Measurements from ENCODE around the gene HOXA9. TPM values are rescaled to one million over a fixed set of nuclear protein-coding genes. Genes with fewer than 3 reads are reported as not detected.

HOXA9 gene
- polyA plus RNA-seq, 3 donors = 0.55 to 1.9 (median 1.2) TPM

GRCh38 chr7:27213433-27214238 lies 48.3 kb upstream of the HOXA9 start:
- Histone ChIP-seq H4K20me1 (ENCODE audit: insufficient read depth, low read length) (no peaks in the 10 kb centered on the region), H3K27me3 (ENCODE audit: control insufficient read depth in 2 of 2, insufficient read depth in 2 of 2, low read length in 2 of 2) (peaks cover 92 to 98% of the 10 kb centered on the region in 2 donors), H3K4me2 (replicated peaks; ENCODE audit: extremely low read depth, low read length, poor library complexity, severe bottlenecking) (no peak overlapping the region), H3K79me2 (ENCODE audit: insufficient read depth, low read length) (no peaks in the 10 kb centered on the region), H3K9ac (ENCODE audit: insufficient read depth, low read length, poor library complexity, severe bottlenecking) (no peak overlapping the region), H3K27ac (ENCODE audit: low read depth in 1 of 2, low read length in 2 of 2) (no peak overlapping the region), H3K4me3 (replicated peaks in 1 of 3; ENCODE audit: low read depth in 2 of 3, low read length in 3 of 3) (no peak overlapping the region), H3K36me3 (replicated peaks in 1 of 2; ENCODE audit: control insufficient read depth in 1 of 2, insufficient read depth in 2 of 2, low read length in 2 of 2) (no peaks in the 10 kb centered on the region), H3K9me3 (replicated peaks in 1 of 2; ENCODE audit: control insufficient read depth in 1 of 2, insufficient read depth in 1 of 2, low read length in 2 of 2) (peaks cover 4 to 6% of the 10 kb centered on the region in 2 donors), H3K4me1 (ENCODE audit: control insufficient read depth in 1 of 2, insufficient read depth in 2 of 2, low read length in 2 of 2) (peaks cover 6 to 11% of the 10 kb centered on the region in 2 donors), H2AFZ (ENCODE audit: insufficient read depth, low read depth, low read length, poor library complexity, severe bottlenecking) (no peak overlapping the region)
- WGBS (ENCODE audit: insufficient coverage) = 36% methylated on average over 48 of the region's 50 CpGs
- H3K36me3 Mint-ChIP-seq = peaks cover 3 to 4% of the 10 kb centered on the region in 2 donors
- H3K27me3 Mint-ChIP-seq (ENCODE audit: low read depth in 3 of 3) = peaks cover 94 to 98% (median 96%) of the 10 kb centered on the region in 3 donors
- intact Hi-C loops (cut with micrococcal nuclease) = loop anchor here in 1 of 2 donors (10.0 kb wide), 1 partner anchor 711 kb away; no protein-coding TSS in a partner anchor
- no peak for DNase-seq
- H3K27ac Mint-ChIP-seq = no peak overlapping the region
- peaks cover 14% of the 10 kb centered on the region for H3K4me1 Mint-ChIP-seq
- TF ChIP-seq, protein P1, sequence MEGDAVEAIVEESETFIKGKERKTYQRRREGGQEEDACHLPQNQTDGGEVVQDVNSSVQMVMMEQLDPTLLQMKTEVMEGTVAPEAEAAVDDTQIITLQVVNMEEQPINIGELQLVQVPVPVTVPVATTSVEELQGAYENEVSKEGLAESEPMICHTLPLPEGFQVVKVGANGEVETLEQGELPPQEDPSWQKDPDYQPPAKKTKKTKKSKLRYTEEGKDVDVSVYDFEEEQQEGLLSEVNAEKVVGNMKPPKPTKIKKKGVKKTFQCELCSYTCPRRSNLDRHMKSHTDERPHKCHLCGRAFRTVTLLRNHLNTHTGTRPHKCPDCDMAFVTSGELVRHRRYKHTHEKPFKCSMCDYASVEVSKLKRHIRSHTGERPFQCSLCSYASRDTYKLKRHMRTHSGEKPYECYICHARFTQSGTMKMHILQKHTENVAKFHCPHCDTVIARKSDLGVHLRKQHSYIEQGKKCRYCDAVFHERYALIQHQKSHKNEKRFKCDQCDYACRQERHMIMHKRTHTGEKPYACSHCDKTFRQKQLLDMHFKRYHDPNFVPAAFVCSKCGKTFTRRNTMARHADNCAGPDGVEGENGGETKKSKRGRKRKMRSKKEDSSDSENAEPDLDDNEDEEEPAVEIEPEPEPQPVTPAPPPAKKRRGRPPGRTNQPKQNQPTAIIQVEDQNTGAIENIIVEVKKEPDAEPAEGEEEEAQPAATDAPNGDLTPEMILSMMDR (IDR thresholded peaks at IDR 0.05) = no peak
- peak overlapping the region in 1 of 2 donors; percentile 84 for H3K4me3 Mint-ChIP-seq
- peaks cover 0 to 24% (median 4%) of the 10 kb centered on the region in 7 donors for H3K9me3 Mint-ChIP-seq

- TF ChIP-seq, protein P1 (IDR thresholded peaks at IDR 0.05) = no peak
- H3K9me3 ChIP-seq (replicated peaks in 1 of 2; ENCODE audit: control insufficient read depth in 1 of 2, insufficient read depth in 1 of 2, low read length in 2 of 2) = peaks cover 4 to 6% of the 10 kb centered on the region in 2 donors
- no peak overlapping the region for H3K27ac ChIP-seq (ENCODE audit: low read depth in 1 of 2, low read length in 2 of 2)
- H3K9me3 Mint-ChIP-seq = peaks cover 0 to 27% (median 5%) of the 10 kb centered on the region in 7 donors
- H3K9ac ChIP-seq (ENCODE audit: insufficient read depth, low read length, poor library complexity, severe bottlenecking) = no peak overlapping the region
- 6% methylated on average over 40 of the region's 52 CpGs for WGBS (ENCODE audit: insufficient coverage)
- H3K4me3 Mint-ChIP-seq = peak overlapping the region in 1 of 2 donors; percentile 89
- H3K4me1 ChIP-seq (ENCODE audit: control insufficient read depth in 1 of 2, insufficient read depth in 2 of 2, low read length in 2 of 2) = peaks cover 6 to 11% of the 10 kb centered on the region in 2 donors
- no peak overlapping the region for H3K4me2 ChIP-seq (replicated peaks; ENCODE audit: extremely low read depth, low read length, poor library complexity, severe bottlenecking)
- no peak overlapping the region for H2AFZ ChIP-seq (ENCODE audit: insufficient read depth, low read depth, low read length, poor library complexity, severe bottlenecking)
- peaks cover 96 to 98% of the 10 kb centered on the region in 2 donors for H3K27me3 ChIP-seq (ENCODE audit: control insufficient read depth in 2 of 2, insufficient read depth in 2 of 2, low read length in 2 of 2)
- H3K27me3 Mint-ChIP-seq (ENCODE audit: low read depth in 3 of 3) = peaks cover 97 to 100% (median 98%) of the 10 kb centered on the region in 3 donors
- H3K36me3 Mint-ChIP-seq = peaks cover 3 to 4% of the 10 kb centered on the region in 2 donors
- H3K4me3 ChIP-seq (replicated peaks in 1 of 3; ENCODE audit: low read depth in 2 of 3, low read length in 3 of 3) = no peak overlapping the region
- peak overlapping the region in 1 of 7 donors; percentile 41 for H3K27ac Mint-ChIP-seq
- no peak for DNase-seq
- no peaks in the 10 kb centered on the region for H4K20me1 ChIP-seq (ENCODE audit: insufficient read depth, low read length)
- H3K79me2 ChIP-seq (ENCODE audit: insufficient read depth, low read length) = no peaks in the 10 kb centered on the region
- peaks cover 14% of the 10 kb centered on the region for H3K4me1 Mint-ChIP-seq
- intact Hi-C loops (cut with micrococcal nuclease) = loop anchor here in 1 of 2 donors (10.0 kb wide), 1 partner anchor 712 kb away; no protein-coding TSS in a partner anchor
- H3K36me3 ChIP-seq (replicated peaks in 1 of 2; ENCODE audit: control insufficient read depth in 1 of 2, insufficient read depth in 2 of 2, low read length in 2 of 2) = no peaks in the 10 kb centered on the region
Observed at GRCh38 chr7:27212497-27213432, 47.4 kb upstream of the HOXA9 start.

Data from CD14-positive monocyte (primary cell).